HepG2 (cell line): ENCODE data around the gene TPRG1L. TPM values are rescaled to one million over a fixed set of nuclear protein-coding genes. Genes with fewer than 3 reads are reported as not detected.

ENCODE experiments used
- ATAC-seq: fragments of 200-7000 bp; cut with Tn5 transposase; 3 replicates; pipeline ENCODE4 v1.9.1; 2020; ENCODE audit warnings: mild to moderate bottlenecking, moderate library complexity
- BruUV-seq: library from RNA; stranded (reverse); fragments of 400-500 nt; replicated peaks from 2 replicates; lab custom pipeline; 2021; lab: Mats Ljungman, UMichigan
- CTCF ChIA-PET: fragments of 300-600 bp; formaldehyde crosslinking; extraction: SDS; loops from one replicate; lab custom pipeline; 2021; ENCODE audit warnings: low total read pairs, inconsistent platforms, low intra/inter-chr PET ratio; lab: Yijun Ruan, JAX
- POLR2A ChIA-PET: fragments of 350-600 bp; sonication (Branson Sonifier 250); formaldehyde crosslinking; loops from one replicate; lab custom pipeline; 2020; ENCODE audit warnings: antibody characterized with exemption, inconsistent platforms; lab: Yijun Ruan, JAX
- DNase-seq: peaks from one replicate; pipeline ENCODE4 v3.0.0-alpha.2; 2015; ENCODE audit warnings: low spot score
- FAIRE-seq: peaks from 3 replicates; lab custom pipeline; 2011; peaks lifted over from hg19 to GRCh38; lab: Jason Lieb, UNC
- H2AFZ ChIP-seq: one replicate; pipeline ENCODE4 v1.6.1; 2011; ENCODE audit warnings: low read length, inconsistent platforms
- H3K27ac ChIP-seq: fragments of 300-600 bp; 3 replicates; pipeline ENCODE4 v1.8.0; 2011; ENCODE audit warnings: mixed run types, mild to moderate bottlenecking, mixed read lengths, low read length, inconsistent platforms; ENCODE audit not compliant: insufficient read depth; ENCODE audit errors: extremely low read length
- H3K27me3 ChIP-seq, 2 experiments: fragments of 200-600 bp in 1 of 2; 2 replicates in 1 of 2; 3 replicates in 1 of 2; pipeline versions ENCODE4 v1.6.0 to v1.8.0; 2011; ENCODE audit warnings: low read length in 2 of 2, mild to moderate bottlenecking in 2 of 2, moderate library complexity in 2 of 2, inconsistent platforms in 1 of 2; ENCODE audit not compliant: insufficient read depth in 2 of 2, control insufficient read depth in 1 of 2
- H3K36me3 ChIP-seq, 2 experiments: fragments of 200-600 bp in 1 of 2; replicated peaks in 1 of 2; 2 replicates in 1 of 2; 3 replicates in 1 of 2; pipeline versions ENCODE4 v1.5.1 to v1.8.0; 2011; ENCODE audit warnings: low read length in 2 of 2, inconsistent platforms in 1 of 2; ENCODE audit not compliant: insufficient read depth in 2 of 2, control insufficient read depth in 1 of 2
- H3K4me1 ChIP-seq: 2 replicates; pipeline ENCODE4 v1.5.1; 2012; ENCODE audit warnings: low read length, inconsistent platforms; ENCODE audit not compliant: insufficient read depth
- H3K4me2 ChIP-seq: 2 replicates; pipeline ENCODE4 v1.6.0; 2011; ENCODE audit warnings: low read depth, low read length, inconsistent platforms
- H3K4me3 ChIP-seq, 3 experiments: fragments of 200-600 bp in 1 of 3; sonication (generic), shearing (Covaris generic) in 1 of 3; replicated peaks in 1 of 3; 2 replicates each; pipeline ENCODE4 v1.5.1; 2011 to 2016; ENCODE audit warnings: low read length in 3 of 3, inconsistent platforms in 2 of 3, low read depth in 2 of 3, mild to moderate bottlenecking in 2 of 3, control low read depth in 1 of 3, mixed read lengths in 1 of 3; ENCODE audit not compliant: insufficient read depth in 1 of 3
- H3K79me2 ChIP-seq: one replicate; pipeline ENCODE4 v1.6.1; 2011; ENCODE audit warnings: low read length, inconsistent platforms; ENCODE audit not compliant: insufficient read depth
- H3K9ac ChIP-seq: 2 replicates; pipeline ENCODE4 v1.6.0; 2011; ENCODE audit warnings: mild to moderate bottlenecking, low read depth, low read length, inconsistent platforms; ENCODE audit not compliant: insufficient read depth
- H3K9me3 ChIP-seq: 2 replicates; pipeline ENCODE4 v1.5.1; 2012; ENCODE audit warnings: mild to moderate bottlenecking, low read length
- H4K20me1 ChIP-seq: 2 replicates; pipeline ENCODE4 v1.6.0; 2011; ENCODE audit warnings: inconsistent platforms, mild to moderate bottlenecking, low read length, moderate library complexity; ENCODE audit not compliant: insufficient read depth
- AKAP8 ChIP-seq: sonication (generic); formaldehyde crosslinking; IDR thresholded peaks from 2 replicates; pipeline ENCODE4 v1.5.1; 2020; ENCODE audit warnings: mild to moderate bottlenecking, missing genetic modification reagents
- ETV5 ChIP-seq: IDR thresholded peaks from 2 replicates; pipeline ENCODE4 v1.6.1; 2018; ENCODE audit warnings: missing biosample characterization, missing genetic modification reagents, inconsistent platforms, borderline replicate concordance
- HNRNPH1 ChIP-seq: fragments of 200-400 bp; formaldehyde crosslinking; optimal IDR thresholded peaks from 2 replicates; pipeline ENCODE3; 2017; ENCODE audit warnings: mild to moderate bottlenecking, low read depth, low read length
- MAFF ChIP-seq: IDR thresholded peaks from 2 replicates; pipeline ENCODE4 v1.6.1; 2011; ENCODE audit warnings: low read depth, low read length, improper control_type of control experiment
- PAWR ChIP-seq: sonication (generic); formaldehyde crosslinking; IDR thresholded peaks from 2 replicates; pipeline ENCODE4 v1.4.0; 2020; ENCODE audit warnings: missing genetic modification reagents, mild to moderate bottlenecking, borderline replicate concordance
- SALL1 ChIP-seq: sonication (generic); formaldehyde crosslinking; IDR thresholded peaks from 2 replicates; pipeline ENCODE4 v1.8.0; 2022; ENCODE audit warnings: mild to moderate bottlenecking, missing genetic modification reagents
- ZFAT ChIP-seq: sonication (generic); formaldehyde crosslinking; conservative IDR thresholded peaks from 2 replicates; pipeline ENCODE4 v1.8.1; 2023; ENCODE audit warnings: missing genetic modification reagents, inconsistent platforms
- WGBS: methylation state at CpG from one replicate; pipeline ENCODE4 v1.1.6; 2017; ENCODE audit warnings: low lambda C conversion rate; 5-methylcytosine and 5-hydroxymethylcytosine counted together
- in situ Hi-C: cut with HindIII; loops from 2 replicates; pipeline ENCODE4 v1.10.0; 2017; ENCODE audit warnings: low pct_unique_long_range_greater_than_20kb; ENCODE audit not compliant: extremely low pct_ligation_motif_present
- intact Hi-C: fragments of 100-400 bp; cut with micrococcal nuclease; formaldehyde crosslinking; loops from one replicate; pipeline ENCODE4 v1.10.0; 2022; ENCODE audit not compliant: unreplicated experiment
- polyA plus RNA-seq, 8 experiments: library from polyadenylated mRNA; depleted of rRNA in 3 of 8; stranded (reverse) in 7 of 8; unstranded in 1 of 8; fragments of >200 nt; fragmentation: Illumina TruSeq in 4 of 8; extraction: Trizol in 4 of 8; gene quantifications; 2 replicates each; pipeline versions ENCODE4 v1.2.1 to v1.2.3, GENCODE V29; 2011 to 2016; ENCODE audit warnings: low read depth in 4 of 8, missing spikeins in 1 of 8, mixed read lengths in 1 of 8; ENCODE audit not compliant: insufficient read depth in 1 of 8
- total RNA-seq, 5 experiments: library from RNA; depleted of rRNA; stranded (reverse); fragments of >200 nt; fragmentation: Illumina TruSeq; extraction: Trizol; gene quantifications; 2 replicates each; pipeline ENCODE4 v1.2.3, GENCODE V29; 2016; ENCODE audit warnings: low read depth in 1 of 5
- TF ChIP-seq, protein P1 (sequence below): sonication (generic); formaldehyde crosslinking; IDR thresholded peaks from 2 replicates; pipeline ENCODE4 v1.4.0; 2020; ENCODE audit warnings: mild to moderate bottlenecking, missing genetic modification reagents

The TPRG1L gene
- total and polyA plus RNA-seq, 2 of the 13 experiments (the other 11 are each of a cell fraction or from before 2014, with no cell fraction given): 21.3 to 37.4 TPM

- TF ChIP-seq AKAP8 (CRISPR knock-in tag): no peak
- TF ChIP-seq ZFAT (CRISPR knock-in tag): no peak
- TF ChIP-seq MAFF: no peak
- TF ChIP-seq HNRNPH1: no peak
- TF ChIP-seq ETV5 (CRISPR knock-in tag): no peak
- no peak for TF ChIP-seq PAWR
- TF ChIP-seq, all 625 proteins: peak for 0
Measured at GRCh38 chr1:3609769-3610526, 14.9 kb upstream of the TPRG1L start (continued).

DNA sequence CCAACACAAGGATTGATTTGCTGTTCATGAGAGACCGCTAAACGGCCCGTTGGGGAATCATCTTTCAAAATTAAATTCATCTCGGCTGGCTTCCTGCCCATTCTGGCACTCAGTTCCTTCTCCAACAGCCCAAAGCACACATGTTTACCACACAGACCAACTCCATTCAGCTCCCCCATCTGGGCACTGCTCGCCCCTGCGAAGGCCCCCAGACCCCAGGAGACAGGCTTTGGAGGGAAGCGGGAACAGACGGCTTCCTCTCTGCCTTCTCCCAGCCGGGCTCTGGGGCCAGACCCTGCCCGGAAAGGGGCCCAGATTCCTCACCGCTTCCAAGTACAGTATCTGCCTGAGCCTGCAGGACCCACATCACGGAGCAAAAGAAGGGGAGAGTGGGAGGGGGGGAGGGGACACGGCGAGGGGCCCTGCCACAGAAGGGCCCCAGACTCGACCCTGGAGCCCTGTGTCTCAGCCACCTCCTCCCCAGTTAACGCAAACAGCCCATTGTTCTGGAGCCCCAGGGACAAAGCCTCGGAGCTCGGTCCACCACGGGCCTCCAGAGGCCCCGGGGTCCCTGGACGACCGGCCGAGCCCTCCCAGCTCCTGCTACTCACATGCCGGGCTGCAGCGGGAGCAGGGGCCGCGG, 14.2 kb upstream of the TPRG1L start:
- CTCF ChIA-PET: no interaction called here
- BruUV-seq: no TSS peak
- Histone ChIP-seq H3K4me1 (peaks cover 54% of the 10 kb centered on the region), H4K20me1 (peaks cover 6% of the 10 kb centered on the region; the same call in 1 of the 2 replicates), H3K9me3 (no peaks in the 10 kb centered on the region), H3K4me3 (peak overlapping the region in 2 of 3 experiments; percentile 45 to 58; a peak in 3 of 6 replicates), H3K27me3 (peaks cover 13 to 93% of the 10 kb centered on the region in 2 experiments), H3K27ac (no peak overlapping the region), H3K4me2 (peak overlapping the region; percentile 58), H3K79me2 (no peaks in the 10 kb centered on the region), H3K36me3 (no peaks in the 10 kb centered on the region), H2AFZ (no peak overlapping the region), H3K9ac (no peak overlapping the region)
- intact Hi-C loops (no loop called here), in situ Hi-C loops (no loop called here)
- FAIRE-seq (no peak), DNase-seq (no peak), ATAC-seq (peak; percentile 4; the same call in 1 of the 3 replicates)
- TF ChIP-seq, protein P1, sequence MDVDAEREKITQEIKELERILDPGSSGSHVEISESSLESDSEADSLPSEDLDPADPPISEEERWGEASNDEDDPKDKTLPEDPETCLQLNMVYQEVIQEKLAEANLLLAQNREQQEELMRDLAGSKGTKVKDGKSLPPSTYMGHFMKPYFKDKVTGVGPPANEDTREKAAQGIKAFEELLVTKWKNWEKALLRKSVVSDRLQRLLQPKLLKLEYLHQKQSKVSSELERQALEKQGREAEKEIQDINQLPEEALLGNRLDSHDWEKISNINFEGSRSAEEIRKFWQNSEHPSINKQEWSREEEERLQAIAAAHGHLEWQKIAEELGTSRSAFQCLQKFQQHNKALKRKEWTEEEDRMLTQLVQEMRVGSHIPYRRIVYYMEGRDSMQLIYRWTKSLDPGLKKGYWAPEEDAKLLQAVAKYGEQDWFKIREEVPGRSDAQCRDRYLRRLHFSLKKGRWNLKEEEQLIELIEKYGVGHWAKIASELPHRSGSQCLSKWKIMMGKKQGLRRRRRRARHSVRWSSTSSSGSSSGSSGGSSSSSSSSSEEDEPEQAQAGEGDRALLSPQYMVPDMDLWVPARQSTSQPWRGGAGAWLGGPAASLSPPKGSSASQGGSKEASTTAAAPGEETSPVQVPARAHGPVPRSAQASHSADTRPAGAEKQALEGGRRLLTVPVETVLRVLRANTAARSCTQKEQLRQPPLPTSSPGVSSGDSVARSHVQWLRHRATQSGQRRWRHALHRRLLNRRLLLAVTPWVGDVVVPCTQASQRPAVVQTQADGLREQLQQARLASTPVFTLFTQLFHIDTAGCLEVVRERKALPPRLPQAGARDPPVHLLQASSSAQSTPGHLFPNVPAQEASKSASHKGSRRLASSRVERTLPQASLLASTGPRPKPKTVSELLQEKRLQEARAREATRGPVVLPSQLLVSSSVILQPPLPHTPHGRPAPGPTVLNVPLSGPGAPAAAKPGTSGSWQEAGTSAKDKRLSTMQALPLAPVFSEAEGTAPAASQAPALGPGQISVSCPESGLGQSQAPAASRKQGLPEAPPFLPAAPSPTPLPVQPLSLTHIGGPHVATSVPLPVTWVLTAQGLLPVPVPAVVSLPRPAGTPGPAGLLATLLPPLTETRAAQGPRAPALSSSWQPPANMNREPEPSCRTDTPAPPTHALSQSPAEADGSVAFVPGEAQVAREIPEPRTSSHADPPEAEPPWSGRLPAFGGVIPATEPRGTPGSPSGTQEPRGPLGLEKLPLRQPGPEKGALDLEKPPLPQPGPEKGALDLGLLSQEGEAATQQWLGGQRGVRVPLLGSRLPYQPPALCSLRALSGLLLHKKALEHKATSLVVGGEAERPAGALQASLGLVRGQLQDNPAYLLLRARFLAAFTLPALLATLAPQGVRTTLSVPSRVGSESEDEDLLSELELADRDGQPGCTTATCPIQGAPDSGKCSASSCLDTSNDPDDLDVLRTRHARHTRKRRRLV (CRISPR knock-in tag): no peak
- TF ChIP-seq SALL1 (CRISPR knock-in tag): 0 out of 2 replicates have a peak, but pooled peaks have one; percentile 8
- WGBS: 29% methylated on average over 11 of the region's 27 CpGs
- POLR2A ChIA-PET: no interaction called here
